RCC 7860 (cell line): ENCODE results near the gene PSAP.
A peak's percentile ranks its signal among the peaks of the same experiment; 100 is the strongest.

ENCODE experiments used
- DNase-seq: peaks from one replicate; pipeline ENCODE4 v3.0.0-alpha.2; 2015; ENCODE audit warnings: low spot score
- FAIRE-seq: peaks from 2 replicates; lab custom pipeline; 2012; peaks lifted over from hg19 to GRCh38; lab: Jason Lieb, UNC

The PSAP gene

DNA sequence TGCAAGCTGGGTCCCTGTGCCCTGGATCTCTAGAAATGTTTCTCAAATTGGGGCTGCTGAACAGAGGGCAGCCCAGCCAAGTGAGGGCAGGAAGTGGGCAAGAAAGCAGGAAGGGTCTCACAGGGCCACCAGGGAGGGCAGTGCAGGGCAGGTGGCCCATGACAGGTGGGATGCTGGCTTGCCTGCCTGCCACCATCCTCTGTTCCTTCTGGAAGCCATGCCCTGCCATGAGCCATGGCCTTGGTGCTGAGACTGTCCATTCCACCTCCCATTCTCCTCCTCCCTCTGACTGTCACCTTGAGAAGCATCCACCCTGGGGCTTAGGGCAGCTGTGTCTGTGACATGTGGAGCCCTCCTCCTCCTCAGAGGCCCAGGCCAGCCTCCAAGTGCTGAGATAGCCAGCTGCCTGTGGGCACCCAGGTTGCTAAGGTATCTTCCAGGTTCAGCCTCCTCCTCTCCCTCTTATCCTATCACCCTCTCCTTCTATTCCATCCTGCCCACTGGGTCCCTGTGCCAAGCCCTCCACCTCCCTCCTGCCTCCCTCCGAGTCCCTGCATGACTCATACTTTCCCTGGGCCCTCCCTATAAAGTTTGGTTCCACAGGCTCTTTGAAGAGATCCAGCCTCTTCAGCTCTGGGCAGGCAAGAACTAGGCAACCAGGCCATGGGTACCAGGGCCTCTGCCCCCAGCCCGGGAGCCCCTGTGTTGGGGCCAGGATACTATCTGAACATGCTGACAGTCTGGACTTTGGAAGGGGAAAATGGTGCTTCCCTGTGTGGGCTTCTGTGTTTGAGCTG is 79.0 kb downstream of the PSAP start:
- peak; percentile 63 for DNase-seq
- no peak for FAIRE-seq

DNA sequence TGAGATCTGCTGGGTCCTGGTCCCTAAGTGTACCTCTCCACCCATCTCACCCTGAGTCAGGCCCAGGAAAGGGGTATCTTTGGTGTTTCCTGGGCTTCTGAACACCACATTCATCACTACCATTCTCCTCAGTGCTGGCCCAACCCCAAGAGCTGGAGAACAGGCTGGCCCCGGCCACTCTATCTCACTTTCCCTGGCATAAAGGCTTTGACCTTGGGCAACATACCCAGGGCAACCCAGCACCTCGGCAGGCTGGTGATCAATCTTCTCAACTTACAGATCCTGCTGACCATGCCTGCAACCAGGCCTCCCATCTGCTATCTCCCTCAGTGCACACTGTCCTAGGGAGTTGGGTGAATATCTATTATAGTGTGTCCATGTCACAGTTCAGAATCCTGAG is 79.8 kb downstream of the PSAP start:
- FAIRE-seq (no peak), DNase-seq (no peak)

DNA sequence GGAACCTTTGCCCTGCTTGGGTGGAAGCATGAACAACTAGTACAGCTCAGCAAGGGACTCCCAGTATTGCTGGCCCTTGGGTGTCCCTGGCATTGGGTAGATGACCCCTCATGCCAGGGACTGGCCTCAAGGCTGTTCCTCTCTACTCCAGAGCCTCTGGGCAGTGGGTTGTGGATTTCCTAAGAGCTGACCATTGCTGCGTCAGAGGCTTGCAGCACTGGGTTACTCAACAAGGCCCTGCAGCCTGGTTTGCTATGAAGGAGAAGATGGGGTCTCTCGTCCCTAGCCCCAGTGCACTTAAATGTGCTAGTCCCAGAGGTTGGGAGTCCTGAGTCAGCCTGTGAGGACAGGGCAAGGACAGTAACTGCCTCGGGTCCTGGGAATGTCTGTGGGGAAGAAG is 80.3 kb downstream of the PSAP start:
- DNase-seq (no peak), FAIRE-seq (no peak)

DNA sequence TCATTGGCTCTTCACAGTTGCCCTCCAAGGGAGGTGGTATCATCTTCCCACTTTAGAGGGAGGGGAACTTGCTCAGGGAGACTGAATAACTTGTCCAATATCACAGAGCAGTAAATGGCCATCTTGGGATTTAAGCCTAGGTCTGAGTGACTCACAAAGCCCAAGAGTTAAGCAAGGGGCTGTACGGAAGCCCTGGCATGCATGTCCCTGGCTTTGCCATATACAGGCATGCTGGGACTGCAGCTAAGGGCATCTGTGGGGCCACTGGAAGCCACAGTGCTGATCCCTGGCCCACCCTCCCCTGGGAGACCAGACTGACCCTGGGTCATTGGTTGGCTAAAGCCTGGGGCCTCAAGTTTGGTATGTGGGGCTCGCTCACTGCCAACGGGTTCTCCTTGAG is 80.8 kb downstream of the PSAP start:
- DNase-seq = peak; percentile 21
- FAIRE-seq = no peak

DNA sequence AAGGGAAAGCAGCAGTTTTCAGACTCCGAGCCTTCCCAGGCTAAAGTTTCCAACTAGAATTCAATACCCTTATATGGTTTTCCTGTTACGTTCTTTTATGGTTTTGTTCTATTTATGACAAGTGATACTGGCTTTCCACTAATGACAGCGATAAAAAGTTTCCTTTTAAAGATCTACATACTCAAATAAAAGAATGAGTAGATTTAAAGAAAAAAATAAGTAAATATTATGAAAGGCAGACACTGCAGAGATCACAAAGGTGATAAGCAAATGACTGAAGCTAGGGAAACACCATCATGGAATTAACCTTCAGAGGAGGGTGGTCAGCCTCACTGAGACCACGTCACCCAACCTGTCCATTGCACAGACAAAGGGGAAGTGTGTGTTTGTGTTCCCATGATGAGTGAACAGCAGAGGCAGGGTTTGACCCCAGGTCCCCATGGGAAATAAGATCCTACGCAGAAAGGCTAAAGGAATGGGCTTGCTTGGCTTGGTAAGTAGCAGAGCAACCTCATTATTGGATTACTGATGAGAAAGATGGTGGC is 81.7 kb downstream of the PSAP start:
- no peak for FAIRE-seq
- DNase-seq = no peak

DNA sequence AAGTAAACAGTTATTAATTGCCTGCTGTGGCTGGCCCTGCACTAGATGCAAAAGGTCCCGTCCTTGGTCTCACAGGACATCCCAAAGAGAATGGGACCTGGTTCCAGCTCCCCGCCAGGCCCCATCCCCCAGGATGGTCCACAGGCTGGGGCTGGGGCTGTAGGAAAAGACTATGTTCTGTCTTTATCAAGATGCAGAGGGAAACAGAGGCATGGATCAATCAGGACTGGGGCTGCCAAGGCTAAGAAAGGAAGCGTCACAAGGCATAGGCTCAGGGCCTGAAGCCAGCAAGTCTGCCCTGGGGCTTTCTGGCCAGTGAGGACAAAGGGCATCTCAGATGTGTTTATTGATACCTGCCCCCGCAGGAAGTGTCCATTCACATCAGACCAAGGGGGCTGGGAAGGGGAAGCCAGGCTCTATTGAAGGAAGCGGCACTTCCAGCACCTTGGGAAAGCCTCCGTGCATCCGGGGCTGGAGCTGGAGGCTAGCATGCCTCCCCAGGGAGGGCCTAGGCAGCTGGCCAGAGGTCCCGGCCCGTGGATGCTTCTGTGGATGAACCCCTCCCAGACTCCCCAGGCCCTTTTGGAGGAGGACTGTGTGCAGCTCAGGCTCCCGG is 83.5 kb downstream of the PSAP start:
- DNase-seq = peak; percentile 56
- no peak for FAIRE-seq

DNA sequence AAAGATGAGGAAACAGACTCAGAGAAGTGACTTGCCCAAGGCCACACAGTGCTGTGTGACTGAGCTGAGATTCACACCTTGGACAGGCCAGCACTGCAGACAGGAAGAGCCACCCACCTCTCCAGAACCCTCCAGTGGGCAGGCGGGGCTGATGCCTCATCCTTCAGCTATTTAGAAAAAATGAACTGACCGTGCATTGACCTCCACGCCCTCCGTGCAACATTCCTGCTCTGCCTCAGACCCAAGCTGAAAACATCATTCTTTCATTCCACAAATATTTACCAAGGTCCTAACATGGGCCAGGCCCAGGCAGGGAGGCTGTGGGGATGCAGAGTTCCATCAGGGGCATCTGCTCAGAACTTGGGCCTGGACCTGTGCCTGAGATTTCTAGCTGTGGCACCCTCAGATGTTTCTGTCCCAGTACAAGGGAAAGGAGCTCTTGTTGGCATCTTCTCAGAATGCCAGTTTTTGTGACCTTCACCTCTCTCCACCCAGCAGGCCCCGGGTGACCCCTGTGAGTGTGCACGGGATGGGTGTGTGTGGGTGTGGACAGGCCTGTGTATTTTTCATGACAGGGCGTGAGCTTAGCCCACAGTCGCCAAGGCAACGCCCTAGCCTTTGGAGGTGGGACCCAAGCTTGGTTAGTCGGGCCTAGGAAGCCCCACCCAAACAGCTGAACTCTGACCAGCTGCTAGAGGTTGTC is 84.2 kb downstream of the PSAP start:
- peak; percentile 96 for FAIRE-seq
- peak; percentile 98 for DNase-seq
